Measurements from ENCODE around the gene PSME3. TPM values are rescaled to one million over a fixed set of nuclear protein-coding genes. Genes with fewer than 3 reads are reported as not detected.
"Not testable (repeated sequence)": the region's sequence is repeated elsewhere in the genome, so short reads cannot be mapped to it uniquely, and the experiment has no call there.

PSME3 gene
- total and polyA plus RNA-seq, 9 of the 15 experiments (the other 6 are each of a cell fraction or from before 2014, with no cell fraction given), result 31.2 to 275 (median 141) TPM

- TF ChIP-seq SRSF9 (IDR thresholded peaks at IDR 0.05; ENCODE audit: borderline replicate concordance, low read depth, low read length), result no peak
- TF ChIP-seq KDM4B (IDR thresholded peaks at IDR 0.05; ENCODE audit: borderline replicate concordance in 2 of 2, low read depth in 1 of 2), result no peak
- TF ChIP-seq PML (IDR thresholded peaks at IDR 0.05; ENCODE audit: low read length), result no peak
- TF ChIP-seq ZNF184 (CRISPR knock-in tag; IDR thresholded peaks at IDR 0.05), result no peak
- no peak for TF ChIP-seq ZNF217 (CRISPR knock-in tag; IDR thresholded peaks at IDR 0.05)
These were observed 46.4 kb downstream of the PSME3 start (continued) for GRCh38 chr17:42879596-42879985.

GRCh38 chr17:42880776-42881310, 47.6 kb downstream of the PSME3 start:
- FAIRE-seq (no peak), ATAC-seq (no peak), DNase-seq (ENCODE audit: extremely low read depth in 1 of 4, low spot score in 3 of 4) (no peak)
- Histone ChIP-seq H2AFZ (ENCODE audit: low read depth, low read length) (no peak overlapping the region), H3K27ac (ENCODE audit: extremely low read depth, low read depth, low read length) (no peak overlapping the region), H3K9me1 (ENCODE audit: control insufficient read depth, insufficient read depth, low read length) (no peaks in the 10 kb centered on the region), H3K36me3 (ENCODE audit: control insufficient read depth, insufficient read depth, low read length) (no peaks in the 10 kb centered on the region), H3K4me3 (no peak overlapping the region), H3K4me1 (replicated peaks in 1 of 2; ENCODE audit: control insufficient read depth in 2 of 2, insufficient read depth in 2 of 2, low read length in 2 of 2) (peaks cover 5 to 13% of the 10 kb centered on the region in 2 experiments; a peak in 2 of 5 replicates), H4K20me1 (replicated peaks; ENCODE audit: control insufficient read depth, insufficient read depth, low read length) (no peaks in the 10 kb centered on the region), H3K79me2 (ENCODE audit: control insufficient read depth, insufficient read depth, low read length) (no peaks in the 10 kb centered on the region), H3K27me3 (ENCODE audit: control insufficient read depth in 2 of 2, insufficient read depth in 2 of 2, low read length in 2 of 2) (peaks cover 5 to 14% of the 10 kb centered on the region in 2 experiments; a peak in 3 of 5 replicates), H3K9ac (ENCODE audit: insufficient read depth in 1 of 2, low read depth in 2 of 2, low read length in 2 of 2) (no peak overlapping the region), H3K4me2 (ENCODE audit: insufficient read depth, low read length) (no peak overlapping the region), H3K9me3 (replicated peaks; ENCODE audit: control insufficient read depth, insufficient read depth, low read depth, low read length) (no peaks in the 10 kb centered on the region)
- ChIA-PET CTCF (ENCODE audit: low intra/inter-chr PET ratio) (no interaction called here), POLR2A (interaction anchor here (0.7 to 1.1 kb wide), 5 partner anchors 10 to 117 kb away, joined by 3 to 5 read pairs (median 3); no protein-coding TSS in a partner anchor)
- in situ Hi-C loops (cut with MboI), result no loop called here
- WGBS (ENCODE audit: insufficient coverage, low coverage, missing lambda C conversion rate), result 22% methylated on average over 5 of the region's 5 CpGs
- no TSS peak for BruUV-seq (replicated peaks)
- TF ChIP-seq GABPB2 (CRISPR knock-in tag; conservative IDR thresholded peaks at IDR 0.05) (no peak), SAFB (IDR thresholded peaks at IDR 0.05; ENCODE audit: borderline replicate concordance, low read depth, low read length) (no peak)
- intact Hi-C loops (cut with micrococcal nuclease), result loop anchor here (5.0 kb wide), 1 partner anchor 41 kb away; no protein-coding TSS in a partner anchor

- H3K9ac ChIP-seq (ENCODE audit: insufficient read depth in 1 of 2, low read depth in 2 of 2, low read length in 2 of 2); in situ Hi-C loops (cut with MboI); H3K36me3 ChIP-seq (ENCODE audit: control insufficient read depth, insufficient read depth, low read length); H3K4me3 ChIP-seq; FAIRE-seq; H3K9me1 ChIP-seq (ENCODE audit: control insufficient read depth, insufficient read depth, low read length); DNase-seq (ENCODE audit: extremely low read depth in 1 of 4, low spot score in 3 of 4); H3K79me2 ChIP-seq (ENCODE audit: control insufficient read depth, insufficient read depth, low read length); CTCF ChIA-PET (ENCODE audit: low intra/inter-chr PET ratio); ATAC-seq; H4K20me1 ChIP-seq (replicated peaks; ENCODE audit: control insufficient read depth, insufficient read depth, low read length); H3K4me2 ChIP-seq (ENCODE audit: insufficient read depth, low read length); BruUV-seq (replicated peaks); H3K27ac ChIP-seq (ENCODE audit: extremely low read depth, low read depth, low read length); H2AFZ ChIP-seq (ENCODE audit: low read depth, low read length); H3K9me3 ChIP-seq (replicated peaks; ENCODE audit: control insufficient read depth, insufficient read depth, low read depth, low read length): not testable (repeated sequence)
- intact Hi-C loops (cut with micrococcal nuclease), result loop anchor here (5.0 kb wide), 1 partner anchor 41 kb away; no protein-coding TSS in a partner anchor
- Histone ChIP-seq H3K4me1 (replicated peaks in 1 of 2; ENCODE audit: control insufficient read depth in 2 of 2, insufficient read depth in 2 of 2, low read length in 2 of 2) (peaks cover 5 to 13% of the 10 kb centered on the region in 2 experiments; a peak in 2 of 5 replicates), H3K27me3 (ENCODE audit: control insufficient read depth in 2 of 2, insufficient read depth in 2 of 2, low read length in 2 of 2) (peaks cover 5 to 14% of the 10 kb centered on the region in 2 experiments; a peak in 3 of 5 replicates)
- WGBS (ENCODE audit: insufficient coverage, low coverage, missing lambda C conversion rate), result 41% methylated on average over 6 of the region's 6 CpGs
- POLR2A ChIA-PET, result interaction anchor here (0.7 to 0.9 kb wide), 2 partner anchors 57 to 116 kb away, joined by 3 to 5 read pairs; no protein-coding TSS in a partner anchor
These were observed 48.5 kb downstream of the PSME3 start for GRCh38 chr17:42881706-42882105.

All from K562 (cell line).